Eye (tissue), 1 donor: ENCODE results near the gene TPRG1L.

Experiments used
- DNase-seq: peaks from one replicate; pipeline ENCODE4 v3.0.0-alpha.2; 2015

The TPRG1L gene

GRCh38 chr1:3630161-3630611 lies 5.4 kb downstream of the TPRG1L start:
- DNase-seq, result no peak

- no peak for DNase-seq
Measured at GRCh38 chr1:3630914-3631313, 6.1 kb downstream of the TPRG1L start.

- no peak for DNase-seq
Measured at GRCh38 chr1:3631320-3632260, 6.8 kb downstream of the TPRG1L start.

GRCh38 chr1:3632298-3632697 lies 7.5 kb downstream of the TPRG1L start:
- DNase-seq, result no peak

GRCh38 chr1:3632716-3633343 lies 8.0 kb downstream of the TPRG1L start:
- DNase-seq, result no peak

- DNase-seq, result no peak
Measured at GRCh38 chr1:3633344-3634058, 8.7 kb downstream of the TPRG1L start.

- no peak for DNase-seq
Measured at GRCh38 chr1:3634059-3634800, 9.4 kb downstream of the TPRG1L start.

GRCh38 chr1:3636080-3636479 lies 11.3 kb downstream of the TPRG1L start:
- no peak for DNase-seq

- DNase-seq, result no peak
Measured at GRCh38 chr1:3636531-3636930, 11.7 kb downstream of the TPRG1L start.

GRCh38 chr1:3638027-3638426 lies 13.2 kb downstream of the TPRG1L start:
- no peak for DNase-seq

GRCh38 chr1:3638676-3639075 lies 13.9 kb downstream of the TPRG1L start:
- no peak for DNase-seq

- DNase-seq, result no peak
Measured at GRCh38 chr1:3639397-3639911, 14.6 kb downstream of the TPRG1L start.

- no peak for DNase-seq
Measured at GRCh38 chr1:3640121-3640837, 15.5 kb downstream of the TPRG1L start.

GRCh38 chr1:3641046-3641760 lies 16.4 kb downstream of the TPRG1L start:
- no peak for DNase-seq

- DNase-seq, result no peak
Measured at GRCh38 chr1:3641816-3642215, 17.0 kb downstream of the TPRG1L start.

GRCh38 chr1:3642919-3643675 lies 18.3 kb downstream of the TPRG1L start:
- no peak for DNase-seq

GRCh38 chr1:3644273-3644672 lies 19.5 kb downstream of the TPRG1L start:
- DNase-seq, result no peak

- DNase-seq, result no peak
Measured at GRCh38 chr1:3645247-3645646, 20.4 kb downstream of the TPRG1L start.

- DNase-seq, result no peak
Measured at GRCh38 chr1:3645666-3646355, 21.0 kb downstream of the TPRG1L start.

- no peak for DNase-seq
Measured at GRCh38 chr1:3646596-3646995, 21.8 kb downstream of the TPRG1L start.
